T-helper 2 cell (primary cell): ENCODE results near the gene TPPP2.
"Not testable (repeated sequence)": the region's sequence is repeated elsewhere in the genome, so short reads cannot be mapped to it uniquely, and the experiment has no call there.

Experiments
- DNase-seq, 5 experiments: peaks; one replicate each; pipeline versions ENCODE4 v3.0.0 to v3.0.0-alpha.2; 2012 to 2022

TPPP2 gene

GRCh38 chr14:21039585-21040369 is 9.8 kb downstream of the TPPP2 start:
- DNase-seq, result peak in 2 of 5 experiments; percentile 10 to 48

- DNase-seq, result no peak
Observed at GRCh38 chr14:21040370-21040925, 10.4 kb downstream of the TPPP2 start.

- not testable (repeated sequence) for DNase-seq
Observed at GRCh38 chr14:21040941-21041340, 10.9 kb downstream of the TPPP2 start.

GRCh38 chr14:21041676-21042433 is 11.8 kb downstream of the TPPP2 start, which contains the start of gene RNASE7:
RNASE7 (plus strand) TSS chr14:21042362; CDS start chr14:21042993, 631 bp downstream.
- DNase-seq, result no peak

GRCh38 chr14:21042918-21043317 is 12.9 kb downstream of the TPPP2 start:
- DNase-seq, result no peak

GRCh38 chr14:21043387-21043973 is 13.5 kb downstream of the TPPP2 start:
- DNase-seq, result no peak

GRCh38 chr14:21043974-21044618 is 14.1 kb downstream of the TPPP2 start:
- peak in 2 of 5 experiments; percentile 9 to 26 for DNase-seq

GRCh38 chr14:21047378-21047781 is 17.4 kb downstream of the TPPP2 start:
- DNase-seq, result no peak

GRCh38 chr14:21048638-21049037 is 18.6 kb downstream of the TPPP2 start:
- no peak for DNase-seq

- no peak for DNase-seq
Observed at GRCh38 chr14:21049271-21049673, 19.3 kb downstream of the TPPP2 start.

- DNase-seq, result no peak
Observed at GRCh38 chr14:21050597-21050996, 20.6 kb downstream of the TPPP2 start.

GRCh38 chr14:21053184-21054122 is 23.4 kb downstream of the TPPP2 start:
- no peak for DNase-seq

GRCh38 chr14:21054123-21054767 is 24.2 kb downstream of the TPPP2 start:
- peak in 1 of 5 experiments; percentile 46 for DNase-seq

GRCh38 chr14:21054768-21055145 is 24.7 kb downstream of the TPPP2 start:
- no peak for DNase-seq

GRCh38 chr14:21055432-21056117 is 25.6 kb downstream of the TPPP2 start:
- DNase-seq, result no peak

- DNase-seq, result no peak
Observed at GRCh38 chr14:21056520-21057163, 26.6 kb downstream of the TPPP2 start.

- no peak for DNase-seq
Observed at GRCh38 chr14:21057803-21058675, 28.0 kb downstream of the TPPP2 start, which contains the start of gene RNASE8. RNASE8 (plus strand) TSS chr14:21057822; CDS start chr14:21057893, 71 bp downstream.

GRCh38 chr14:21058903-21059302 is 28.9 kb downstream of the TPPP2 start:
- no peak for DNase-seq
